Measurements from ENCODE around the gene KDM4F.

Gene KDM4F

DNA sequence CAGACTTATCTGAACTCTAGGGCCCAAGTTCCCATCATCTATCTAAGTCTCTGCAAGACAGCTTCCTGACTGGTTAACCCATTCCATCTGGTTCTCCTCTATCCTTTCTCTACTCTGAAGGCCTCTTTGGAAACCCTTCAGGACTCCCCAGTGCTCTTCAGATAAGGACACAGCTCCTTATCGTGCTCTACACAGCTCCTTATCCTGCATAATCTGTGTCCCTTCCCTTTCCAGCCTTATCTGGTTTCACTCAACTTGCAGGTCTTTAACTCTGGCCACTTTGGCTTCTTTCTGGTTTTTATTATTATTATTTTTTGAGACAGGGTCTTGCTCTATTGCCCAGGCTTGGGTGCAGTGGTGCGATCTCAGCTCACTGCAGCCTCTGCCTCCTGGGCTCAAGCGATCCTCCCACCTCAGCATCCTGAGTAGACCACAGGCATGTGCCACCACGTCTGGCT is 51.0 kb downstream of the KDM4F start:
- TF ChIP-seq POLR2AphosphoS5 (IDR thresholded peaks at IDR 0.05; ENCODE audit: low read depth, low read length), result no peak
- no peak for TF ChIP-seq TAF1 (IDR thresholded peaks at IDR 0.05; ENCODE audit: low read depth, low read length)
- no peak for TF ChIP-seq SPI1 (IDR thresholded peaks at IDR 0.05; ENCODE audit: low read depth, low read length)
- no peak for TF ChIP-seq POLR2A (IDR thresholded peaks at IDR 0.05; ENCODE audit: low read depth, low read length)
- TF ChIP-seq POU2F2 (IDR thresholded peaks at IDR 0.05; ENCODE audit: low read depth, low read length), result no peak
- no peak for TF ChIP-seq PAX5 (IDR thresholded peaks at IDR 0.05; ENCODE audit: insufficient read depth, low read length, severe bottlenecking)
- FAIRE-seq, result no peak
- DNase-seq (ENCODE audit: insufficient read length, low spot score), result no peak
